ENCODE measurements around the gene ZNF280A.
"Not testable (repeated sequence)": the region's sequence is repeated elsewhere in the genome, so short reads cannot be mapped to it uniquely, and the experiment has no call there.

ZNF280A gene

GRCh38 chr22:22510833-22511232 lies 9.2 kb downstream of the ZNF280A start:
- not testable (repeated sequence) for DNase-seq

GRCh38 chr22:22509912-22510311 lies 10.2 kb downstream of the ZNF280A start:
- DNase-seq, result not testable (repeated sequence)

GRCh38 chr22:22508274-22509176 lies 11.5 kb downstream of the ZNF280A start, which contains the start of gene ZNF280B:
Gene ZNF280B, minus strand, starts transcription at chr22:22508742. Its CDS starts 19,344 bp downstream, at chr22:22489398.
- DNase-seq, result peak; percentile 57 to 82

GRCh38 chr22:22507743-22508273 lies 12.3 kb downstream of the ZNF280A start:
- DNase-seq, result no peak

- no peak for DNase-seq
Observed at GRCh38 chr22:22506736-22507135, 13.3 kb downstream of the ZNF280A start.

- DNase-seq, result no peak
Observed at GRCh38 chr22:22498267-22498666, 21.8 kb downstream of the ZNF280A start.

GRCh38 chr22:22491589-22491988 lies 28.5 kb downstream of the ZNF280A start:
- DNase-seq, result not testable (repeated sequence)

GRCh38 chr22:22488736-22489135 lies 31.3 kb downstream of the ZNF280A start:
- no peak for DNase-seq

GRCh38 chr22:22487869-22488597 lies 32.0 kb downstream of the ZNF280A start:
- DNase-seq, result no peak

GRCh38 chr22:22487059-22487458 lies 33.0 kb downstream of the ZNF280A start:
- no peak for DNase-seq

- DNase-seq, result no peak
Observed at GRCh38 chr22:22486132-22486899, 33.8 kb downstream of the ZNF280A start.

GRCh38 chr22:22485524-22485923 lies 34.5 kb downstream of the ZNF280A start:
- no peak for DNase-seq

GRCh38 chr22:22484023-22484422 lies 36.0 kb downstream of the ZNF280A start:
- DNase-seq, result no peak

GRCh38 chr22:22480940-22481339 lies 39.1 kb downstream of the ZNF280A start:
- DNase-seq, result no peak

GRCh38 chr22:22479999-22480532 lies 40.0 kb downstream of the ZNF280A start:
- DNase-seq, result no peak

GRCh38 chr22:22479116-22479515 lies 41.0 kb downstream of the ZNF280A start:
- no peak for DNase-seq

GRCh38 chr22:22478470-22478869 lies 41.6 kb downstream of the ZNF280A start:
- no peak for DNase-seq

GRCh38 chr22:22474733-22475132 lies 45.3 kb downstream of the ZNF280A start:
- no peak for DNase-seq

GRCh38 chr22:22471104-22471503 lies 49.0 kb downstream of the ZNF280A start:
- not testable (repeated sequence) for DNase-seq

- DNase-seq, result no peak
Observed at GRCh38 chr22:22469527-22469926, 50.5 kb downstream of the ZNF280A start.

- DNase-seq, result not testable (repeated sequence)
Observed at GRCh38 chr22:22468794-22469469, 51.1 kb downstream of the ZNF280A start.

- DNase-seq, result no peak
Observed at GRCh38 chr22:22467112-22467511, 53.0 kb downstream of the ZNF280A start.

Data from NCI-H1930 (cell line).